Activated CD4-positive, alpha-beta T cell treated with anti-CD3 and anti-CD28 coated beads, Interleukin-2, Interleukin-6, amounts not matched to agents 100 ng/mL and 50 ng/mL, durations not matched to agents 16 hours and 8 hours (primary cell): ENCODE data around the gene LAIR1.
"Not testable (repeated sequence)": the region's sequence is repeated elsewhere in the genome, so short reads cannot be mapped to it uniquely, and the experiment has no call there.

ENCODE experiments used
- DNase-seq: peaks from one replicate; pipeline ENCODE4 v3.0.0-alpha.2; 2020

LAIR1 gene

GRCh38 chr19:54364775-54365257 lies at the start of gene LAIR1:
Gene LAIR1 (minus strand): TSS chr19:54364931. CDS start chr19:54364804, 127 bp downstream.
- DNase-seq: no peak

GRCh38 chr19:54414156-54414555 lies 49.4 kb upstream of the LAIR1 start:
- no peak for DNase-seq

GRCh38 chr19:54412877-54413276 lies 48.1 kb upstream of the LAIR1 start:
- DNase-seq: no peak

GRCh38 chr19:54411033-54411432 lies 46.3 kb upstream of the LAIR1 start:
- DNase-seq: no peak

- no peak for DNase-seq
Measured at GRCh38 chr19:54408456-54409026, 43.8 kb upstream of the LAIR1 start.

GRCh38 chr19:54407780-54408179 lies 43.0 kb upstream of the LAIR1 start:
- no peak for DNase-seq

GRCh38 chr19:54405628-54406027 lies 40.9 kb upstream of the LAIR1 start:
- no peak for DNase-seq

- DNase-seq: no peak
Measured at GRCh38 chr19:54403054-54403453, 38.3 kb upstream of the LAIR1 start.

GRCh38 chr19:54400913-54401312 lies 36.2 kb upstream of the LAIR1 start:
- DNase-seq: no peak

- DNase-seq: no peak
Measured at GRCh38 chr19:54399189-54399588, 34.5 kb upstream of the LAIR1 start.

- no peak for DNase-seq
Measured at GRCh38 chr19:54395685-54396084, 31.0 kb upstream of the LAIR1 start.

- no peak for DNase-seq
Measured at GRCh38 chr19:54393381-54393780, 28.6 kb upstream of the LAIR1 start.

- DNase-seq: no peak
Measured at GRCh38 chr19:54392105-54392504, 27.4 kb upstream of the LAIR1 start.

GRCh38 chr19:54391589-54392061 lies 26.9 kb upstream of the LAIR1 start:
- no peak for DNase-seq

- peak; percentile 64 for DNase-seq
Measured at GRCh38 chr19:54390942-54391577, 26.3 kb upstream of the LAIR1 start.

- DNase-seq: no peak
Measured at GRCh38 chr19:54389553-54389952, 24.8 kb upstream of the LAIR1 start.

- DNase-seq: peak; percentile 11
Measured at GRCh38 chr19:54388802-54389139, 24.0 kb upstream of the LAIR1 start.

- peak; percentile 12 for DNase-seq
Measured at GRCh38 chr19:54387991-54388801, 23.5 kb upstream of the LAIR1 start.

- DNase-seq: no peak
Measured at GRCh38 chr19:54383330-54383729, 18.6 kb upstream of the LAIR1 start.

- DNase-seq: not testable (repeated sequence)
Measured at GRCh38 chr19:54382041-54382440, 17.3 kb upstream of the LAIR1 start.

GRCh38 chr19:54380897-54381296 lies 16.2 kb upstream of the LAIR1 start:
- no peak for DNase-seq

- DNase-seq: no peak
Measured at GRCh38 chr19:54379187-54379678, 14.5 kb upstream of the LAIR1 start.

GRCh38 chr19:54376610-54377285 lies 12.0 kb upstream of the LAIR1 start:
- DNase-seq: no peak
